Ovary (tissue), 9 donors: ENCODE measurements around the gene NDST1. TPM values are rescaled to one million over a fixed set of nuclear protein-coding genes. Genes with fewer than 3 reads are reported as not detected.

Experiments
- DNase-seq, 5 donors: peaks; one replicate each; pipeline ENCODE4 v3.0.0-alpha.2; 2019 to 2020
- H3K27ac ChIP-seq, 2 donors: fragments of 200-600 bp; one replicate each; pipeline versions ENCODE4 v1.5.1 to v1.8.0; 2019 to 2022
- H3K27me3 ChIP-seq: fragments of 200-600 bp; one replicate; pipeline ENCODE4 v1.8.0; 2022
- H3K36me3 ChIP-seq: fragments of 200-600 bp; sonication (generic); one replicate; pipeline ENCODE4 v1.5.1; 2019
- H3K4me1 ChIP-seq: one replicate; pipeline ENCODE4 v1.8.1; 2013; ENCODE audit warnings: mild to moderate bottlenecking, moderate library complexity; ENCODE audit not compliant: insufficient read depth
- H3K4me3 ChIP-seq: fragments of 200-600 bp; sonication (generic); one replicate; pipeline ENCODE4 v1.5.1; 2017
- H3K9me3 ChIP-seq, 2 donors: fragments of 200-600 bp in 1 of 2; sonication (generic) in 1 of 2; one replicate each; pipeline versions ENCODE4 v1.5.1 to v1.8.1; 2013 to 2019; ENCODE audit warnings: mild to moderate bottlenecking in 1 of 2, moderate library complexity in 1 of 2
- CTCF ChIP-seq, 3 donors: fragments of 450-650 bp in 2 of 3; fragments of 200-600 bp in 1 of 3; IDR thresholded peaks; one replicate each; pipeline versions ENCODE4 v1.5.1 to v1.8.0; 2016 to 2022; ENCODE audit warnings: antibody characterized with exemption in 3 of 3, mild to moderate bottlenecking in 1 of 3
- EP300 ChIP-seq: sonication (generic); formaldehyde crosslinking; IDR thresholded peaks from one replicate; pipeline ENCODE4 v1.6.1; 2017; ENCODE audit warnings: antibody characterized with exemption
- POLR2A ChIP-seq: fragments of 450-650 bp; IDR thresholded peaks from one replicate; pipeline ENCODE4 v1.6.1; 2017; ENCODE audit warnings: antibody characterized with exemption, mild to moderate bottlenecking, moderate library complexity
- WGBS, 3 donors: extraction: QIAGEN DNeasy Blood & Tissue Kit in 1 of 3; methylation state at CpG; one replicate each; pipeline versions ENCODE4 v1.1.5 to v1.1.7; 2013 to 2017; 5-methylcytosine and 5-hydroxymethylcytosine counted together
- intact Hi-C, 4 donors: fragments of 100-400 bp; cut with DNase I; formaldehyde crosslinking; loops; one replicate each; pipeline versions ENCODE4 v1.11.0 to v1.15.1; 2022 to 2023
- polyA plus RNA-seq, 2 donors: library from polyadenylated mRNA; stranded (reverse); fragments of 200-250 nt in 1 of 2; fragments of 350-450 nt in 1 of 2; fragmentation: Illumina TruSeq in 1 of 2; extraction: RNeasy Lipid Tissue Mini Kit (QIAGEN cat#74804) in 1 of 2; gene quantifications; one replicate each; pipeline ENCODE4 v1.2.3, GENCODE V29; 2013 to 2014
- total RNA-seq, 7 donors: library from RNA; depleted of rRNA in 2 of 7; stranded (reverse); fragments of >200 nt in 2 of 7; fragmentation: NEBNext Ultra II Directional in 3 of 7; extraction: Animal tissue kit (Norgen Biotek cat#: 25700) in 3 of 7; gene quantifications; one replicate each; pipeline versions ENCODE4 v1.1.0 to v1.2.4, GENCODE V29; 2016 to 2023
- donor health status: DM: no; HTN: no; CAD: no; lungs with moderate emphysema.
- donor health status: DM: no; HTN: no; CAD: no.
- donor health status: Bipolar disorder and iron deficiency.
- donor health status: DM: yes; HTN: yes; CAD: no.
- donor health status: DM: no; HTN: no; CAD: no.
- donor health status: DM: yes; HTN: yes; CAD: no.

NDST1 gene
- total and polyA plus RNA-seq, 9 donors = 31.0 to 139 (median 90.3) TPM

- no peaks in the 10 kb centered on the region for H3K27me3 ChIP-seq
- H3K9me3 ChIP-seq = no peaks in the 10 kb centered on the region
- WGBS, 3 donors = 10 to 15% (median 12%) methylated on average over 12 of the region's 12 CpGs
- H3K4me3 ChIP-seq = no peak overlapping the region
- peak; percentile 64 to 95 (median 92) for TF ChIP-seq CTCF (IDR thresholded peaks at IDR 0.05)
- TF ChIP-seq EP300 = no peak
- no peaks in the 10 kb centered on the region for H3K36me3 ChIP-seq
- DNase-seq = peak; percentile 89 to 92 (median 90)
- peak overlapping the region; percentile 62 to 81 for H3K27ac ChIP-seq
- H3K4me1 ChIP-seq = peaks cover 23% of the 10 kb centered on the region
- intact Hi-C loops = loop anchor here in 3 of 4 donors (2.0 to 5.0 kb wide), 4 partner anchors 62 to 662 kb away; partner anchors contain the start of gene GM2A (in 1 of the 3)
These were observed 82.1 kb downstream of the NDST1 start for GRCh38 chr5:150589862-150590601.

- TF ChIP-seq CTCF (IDR thresholded peaks at IDR 0.05) (no peak), POLR2A (no peak), EP300 (no peak)
- WGBS, 3 donors = 23 to 28% (median 27%) methylated on average over 11 to 12 of the region's 12 CpGs
- intact Hi-C loops = loop anchor here in 2 of 4 donors (2.0 to 5.0 kb wide), 3 partner anchors 61 to 661 kb away; partner anchors contain the start of gene GM2A (in 1 of the 2)
- Histone ChIP-seq H3K9me3 (no peaks in the 10 kb centered on the region), H3K4me3 (no peak overlapping the region), H3K27ac (peak overlapping the region; percentile 62 to 81), H3K36me3 (no peaks in the 10 kb centered on the region), H3K4me1 (peaks cover 30% of the 10 kb centered on the region), H3K27me3 (no peaks in the 10 kb centered on the region)
- peak; percentile 67 to 80 (median 79) for DNase-seq
These were observed 83.2 kb downstream of the NDST1 start for GRCh38 chr5:150590979-150591695.

- intact Hi-C loops = loop anchor here in 1 of 4 donors (5.0 kb wide), 2 partner anchors 59 to 659 kb away; partner anchors contain the start of gene GM2A
- no peak overlapping the region for H3K4me3 ChIP-seq
- peak in 1 of 5 donors; percentile 34 for DNase-seq
- WGBS, 3 donors = 68 to 88% (median 83%) methylated on average over 4 of the region's 4 CpGs
- H3K36me3 ChIP-seq = no peaks in the 10 kb centered on the region
- no peaks in the 10 kb centered on the region for H3K27me3 ChIP-seq
- H3K27ac ChIP-seq = no peak overlapping the region
- TF ChIP-seq POLR2A (no peak), EP300 (no peak)
- H3K9me3 ChIP-seq = no peaks in the 10 kb centered on the region
- peaks cover 30% of the 10 kb centered on the region for H3K4me1 ChIP-seq
These were observed 85.7 kb downstream of the NDST1 start for GRCh38 chr5:150593593-150593992.

GRCh38 chr5:150593996-150594395, 86.1 kb downstream of the NDST1 start:
- intact Hi-C loops = loop anchor here in 2 of 4 donors (2.0 to 5.0 kb wide), 3 partner anchors 53 to 658 kb away; partner anchors contain the start of gene GM2A (in 1 of the 2)

More at GRCh38 chr5:150593996-150594395, 86.1 kb downstream of the NDST1 start:
- TF ChIP-seq CTCF (IDR thresholded peaks at IDR 0.05) (no peak), EP300 (no peak)
- no peaks in the 10 kb centered on the region for H3K36me3 ChIP-seq
- DNase-seq = peak in 1 of 5 donors; percentile 43
- 68 to 74% (median 68%) methylated on average over 7 of the region's 7 CpGs for WGBS, 3 donors
- no peaks in the 10 kb centered on the region for H3K27me3 ChIP-seq
- peaks cover 30% of the 10 kb centered on the region for H3K4me1 ChIP-seq
- H3K9me3 ChIP-seq = no peaks in the 10 kb centered on the region
- no peak overlapping the region for H3K4me3 ChIP-seq
- no peak overlapping the region for H3K27ac ChIP-seq
